Measurements from ENCODE around the gene NLRC4.
A peak's percentile ranks its signal among the peaks of the same experiment; 100 is the strongest.
"Not testable (repeated sequence)": the region's sequence is repeated elsewhere in the genome, so short reads cannot be mapped to it uniquely, and the experiment has no call there.

NLRC4 gene, protein sequence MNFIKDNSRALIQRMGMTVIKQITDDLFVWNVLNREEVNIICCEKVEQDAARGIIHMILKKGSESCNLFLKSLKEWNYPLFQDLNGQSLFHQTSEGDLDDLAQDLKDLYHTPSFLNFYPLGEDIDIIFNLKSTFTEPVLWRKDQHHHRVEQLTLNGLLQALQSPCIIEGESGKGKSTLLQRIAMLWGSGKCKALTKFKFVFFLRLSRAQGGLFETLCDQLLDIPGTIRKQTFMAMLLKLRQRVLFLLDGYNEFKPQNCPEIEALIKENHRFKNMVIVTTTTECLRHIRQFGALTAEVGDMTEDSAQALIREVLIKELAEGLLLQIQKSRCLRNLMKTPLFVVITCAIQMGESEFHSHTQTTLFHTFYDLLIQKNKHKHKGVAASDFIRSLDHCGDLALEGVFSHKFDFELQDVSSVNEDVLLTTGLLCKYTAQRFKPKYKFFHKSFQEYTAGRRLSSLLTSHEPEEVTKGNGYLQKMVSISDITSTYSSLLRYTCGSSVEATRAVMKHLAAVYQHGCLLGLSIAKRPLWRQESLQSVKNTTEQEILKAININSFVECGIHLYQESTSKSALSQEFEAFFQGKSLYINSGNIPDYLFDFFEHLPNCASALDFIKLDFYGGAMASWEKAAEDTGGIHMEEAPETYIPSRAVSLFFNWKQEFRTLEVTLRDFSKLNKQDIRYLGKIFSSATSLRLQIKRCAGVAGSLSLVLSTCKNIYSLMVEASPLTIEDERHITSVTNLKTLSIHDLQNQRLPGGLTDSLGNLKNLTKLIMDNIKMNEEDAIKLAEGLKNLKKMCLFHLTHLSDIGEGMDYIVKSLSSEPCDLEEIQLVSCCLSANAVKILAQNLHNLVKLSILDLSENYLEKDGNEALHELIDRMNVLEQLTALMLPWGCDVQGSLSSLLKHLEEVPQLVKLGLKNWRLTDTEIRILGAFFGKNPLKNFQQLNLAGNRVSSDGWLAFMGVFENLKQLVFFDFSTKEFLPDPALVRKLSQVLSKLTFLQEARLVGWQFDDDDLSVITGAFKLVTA

DNA sequence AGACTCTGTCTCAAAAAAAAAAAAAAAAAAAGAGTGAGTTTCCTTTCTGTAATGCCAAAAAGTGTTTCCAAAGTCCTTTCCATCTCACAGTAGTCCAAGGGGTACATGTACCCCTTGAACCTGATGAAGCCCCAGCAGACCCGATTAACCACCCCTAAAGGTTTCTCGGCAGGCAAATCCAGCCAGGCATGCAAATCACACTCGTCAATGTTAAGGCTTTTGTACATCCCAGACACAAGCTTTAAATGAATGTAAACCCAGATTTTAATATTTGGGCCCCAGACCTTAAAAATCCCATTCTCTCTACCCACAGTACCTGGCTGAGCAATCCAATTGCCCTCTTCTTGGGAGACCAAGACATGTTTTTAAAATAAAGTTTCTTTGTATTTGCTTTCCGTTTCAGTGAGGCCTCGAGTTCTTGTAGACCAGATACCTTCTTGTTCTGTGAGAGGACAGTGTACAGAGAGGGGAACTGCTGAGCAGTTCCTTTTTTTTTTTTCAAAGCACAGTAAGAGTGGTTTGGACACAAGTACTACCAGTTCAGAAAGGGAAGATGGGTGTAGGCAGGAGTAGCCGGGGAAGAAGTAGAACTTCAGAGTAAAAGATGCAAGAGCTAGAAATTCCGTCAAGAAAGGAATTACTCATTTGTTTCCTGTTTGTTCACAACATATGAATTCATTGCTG, at the start of gene NLRC4:
TSS of gene NLRC4 (minus strand) at position 465 of the 684 bp plus-strand sequence. CDS start 8,111 bp downstream, outside the sequence.
- no peak for DNase-seq (ENCODE audit: low read depth, low spot score)

GRCh38 chr2:32310577-32310976, 45.9 kb upstream of the NLRC4 start:
- DNase-seq (ENCODE audit: low read depth, low spot score) = no peak

GRCh38 chr2:32293966-32294562, 29.4 kb upstream of the NLRC4 start:
- DNase-seq (ENCODE audit: low read depth, low spot score) = not testable (repeated sequence)

GRCh38 chr2:32293493-32293892, 28.8 kb upstream of the NLRC4 start:
- DNase-seq (ENCODE audit: low read depth, low spot score) = not testable (repeated sequence)

GRCh38 chr2:32291746-32292145, 27.1 kb upstream of the NLRC4 start:
- DNase-seq (ENCODE audit: low read depth, low spot score) = no peak

DNA sequence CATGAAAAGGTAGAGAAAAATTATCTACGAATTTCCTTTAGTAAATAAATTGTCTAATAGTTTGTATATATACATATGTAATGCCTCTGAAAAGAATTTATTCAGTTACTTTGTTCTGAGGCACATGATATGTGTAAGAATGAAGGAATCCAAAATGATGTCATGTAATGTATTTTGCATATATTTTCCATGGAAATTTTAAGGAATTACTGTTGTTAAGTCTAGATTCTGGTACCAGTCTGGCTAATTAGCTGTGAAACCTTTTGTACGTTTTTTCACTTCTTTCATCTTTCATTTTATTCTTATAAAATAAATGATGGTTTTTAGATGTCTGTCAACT, 25.3 kb upstream of the NLRC4 start:
- DNase-seq (ENCODE audit: low read depth, low spot score) = no peak

DNA sequence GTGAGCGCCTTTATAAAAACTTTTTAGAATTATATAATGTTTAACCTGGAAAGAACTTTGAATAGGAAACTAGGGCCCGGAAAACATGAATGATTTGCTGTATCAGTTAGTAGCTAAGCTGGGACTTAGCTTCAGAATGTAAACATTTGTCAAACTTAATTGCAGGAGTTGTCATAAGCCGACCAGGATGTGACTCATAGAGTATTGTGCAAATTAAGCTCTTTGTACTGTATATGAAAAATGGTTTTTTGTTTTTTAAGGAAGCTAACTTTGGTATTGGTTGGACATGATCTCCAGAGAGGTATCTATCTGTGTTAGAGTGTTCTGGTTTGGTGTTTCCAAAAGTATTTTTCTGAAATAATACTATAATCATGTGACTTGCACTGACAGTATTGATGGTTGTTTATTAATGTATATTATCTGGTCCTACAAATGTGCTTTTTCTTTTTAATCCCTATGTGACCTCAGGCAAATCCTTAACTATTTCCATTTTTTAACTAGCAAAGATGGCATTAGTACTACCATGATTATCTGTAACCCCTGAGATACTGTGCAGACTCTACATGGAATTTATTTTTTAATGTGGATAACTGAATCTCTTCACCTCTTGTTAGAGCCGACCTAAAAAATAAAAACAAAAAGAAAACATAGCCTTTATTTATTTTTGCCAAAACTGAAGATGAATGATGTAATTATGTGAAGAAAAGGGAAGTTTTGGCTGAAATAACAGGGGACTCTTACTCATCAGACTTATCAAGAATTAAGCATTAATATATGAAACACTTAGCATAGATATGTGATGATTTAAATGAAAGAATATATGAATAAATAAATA, 24.7 kb upstream of the NLRC4 start:
- no peak for DNase-seq (ENCODE audit: low read depth, low spot score)

GRCh38 chr2:32284321-32284720, 19.6 kb upstream of the NLRC4 start:
- no peak for DNase-seq (ENCODE audit: low read depth, low spot score)

- no peak for DNase-seq (ENCODE audit: low read depth, low spot score)
These were observed 13.8 kb upstream of the NLRC4 start for GRCh38 chr2:32278478-32278853.

- DNase-seq (ENCODE audit: low read depth, low spot score) = peak; percentile 96
These were observed 13.2 kb upstream of the NLRC4 start, which contains the start of gene YIPF4 for GRCh38 chr2:32277674-32278477. TSS of gene YIPF4 (plus strand) at chr2:32277904. CDS start at chr2:32278156, 252 bp downstream.

DNA sequence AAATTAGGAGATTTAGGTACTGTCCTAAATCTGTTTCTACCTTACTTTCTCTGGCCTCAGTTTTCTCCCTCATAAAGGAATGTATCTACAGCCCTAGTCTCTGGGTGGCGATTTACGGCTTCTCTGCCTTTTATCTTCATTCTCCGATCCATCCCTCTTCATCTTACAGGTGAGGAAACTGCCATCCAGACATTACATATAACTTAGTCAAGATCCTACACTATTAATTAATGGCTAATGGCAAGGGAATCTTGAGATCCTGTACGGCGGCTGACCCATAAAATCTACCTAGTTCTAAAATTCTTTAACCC, 12.6 kb upstream of the NLRC4 start:
- no peak for DNase-seq (ENCODE audit: low read depth, low spot score)

GRCh38 chr2:32275790-32276189, 11.1 kb upstream of the NLRC4 start:
- DNase-seq (ENCODE audit: low read depth, low spot score) = not testable (repeated sequence)

DNA sequence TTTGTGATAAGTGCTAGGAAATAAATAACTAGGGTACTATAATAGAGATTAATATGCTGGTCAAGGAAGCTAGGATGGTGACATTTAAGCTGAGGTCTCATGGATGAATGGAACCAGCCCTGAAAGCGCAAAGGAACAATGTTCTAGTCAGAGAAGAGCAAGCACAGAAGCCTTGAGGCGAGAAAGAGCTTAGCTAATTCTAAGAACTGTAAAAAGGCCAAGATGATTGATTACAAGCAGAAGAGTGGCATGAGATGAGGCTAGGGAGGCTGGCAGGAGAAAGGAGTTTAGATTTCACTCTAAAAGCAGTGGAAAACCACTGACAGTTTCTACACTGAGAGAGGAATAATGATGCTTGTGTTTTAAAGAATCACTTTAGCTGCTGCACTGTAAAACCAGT, 9.6 kb upstream of the NLRC4 start:
- no peak for DNase-seq (ENCODE audit: low read depth, low spot score)

DNA sequence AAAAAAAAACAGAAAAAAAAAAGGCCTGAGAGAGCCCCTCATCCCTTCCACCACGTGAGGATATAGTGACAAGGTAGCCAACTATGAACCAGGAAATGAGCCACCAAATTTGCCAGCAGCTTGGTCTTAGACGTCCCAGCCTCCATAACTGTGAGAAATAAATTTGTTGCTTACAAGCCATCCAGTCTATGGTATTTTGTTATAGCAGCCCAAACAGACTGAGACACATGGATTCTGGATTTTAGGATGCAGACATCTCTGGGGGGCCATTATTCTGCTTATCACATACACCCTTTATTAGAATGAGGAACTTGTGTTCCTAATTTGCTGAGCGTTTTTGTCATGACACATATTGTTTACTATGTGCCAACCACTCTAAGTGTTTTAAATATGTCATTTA, 7.6 kb upstream of the NLRC4 start:
- no peak for DNase-seq (ENCODE audit: low read depth, low spot score)

- DNase-seq (ENCODE audit: low read depth, low spot score) = no peak
These were observed 6.4 kb upstream of the NLRC4 start for GRCh38 chr2:32271063-32271462.

- DNase-seq (ENCODE audit: low read depth, low spot score) = no peak
These were observed 2.6 kb downstream of the NLRC4 start for GRCh38 chr2:32262105-32262504.

DNA sequence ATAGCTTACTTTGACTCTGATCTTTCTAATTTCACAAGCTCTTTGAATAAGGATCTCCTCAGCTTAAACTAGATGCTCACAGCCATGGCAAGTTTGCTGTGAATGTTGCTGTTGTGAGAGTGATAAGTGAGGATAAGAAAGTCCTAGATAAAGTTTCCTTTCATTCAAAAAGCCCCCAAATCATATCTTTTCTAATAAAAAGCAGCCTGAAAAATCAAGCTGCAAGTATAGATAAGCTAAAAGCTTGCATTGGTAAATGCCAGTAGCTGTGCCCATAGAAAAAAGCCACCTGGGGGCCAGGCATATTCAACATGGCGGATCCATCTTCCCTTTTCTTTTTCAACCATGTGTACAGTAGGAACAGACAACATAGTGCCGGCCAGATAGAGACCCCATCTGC, 4.3 kb downstream of the NLRC4 start:
- no peak for DNase-seq (ENCODE audit: low read depth, low spot score)

DNA sequence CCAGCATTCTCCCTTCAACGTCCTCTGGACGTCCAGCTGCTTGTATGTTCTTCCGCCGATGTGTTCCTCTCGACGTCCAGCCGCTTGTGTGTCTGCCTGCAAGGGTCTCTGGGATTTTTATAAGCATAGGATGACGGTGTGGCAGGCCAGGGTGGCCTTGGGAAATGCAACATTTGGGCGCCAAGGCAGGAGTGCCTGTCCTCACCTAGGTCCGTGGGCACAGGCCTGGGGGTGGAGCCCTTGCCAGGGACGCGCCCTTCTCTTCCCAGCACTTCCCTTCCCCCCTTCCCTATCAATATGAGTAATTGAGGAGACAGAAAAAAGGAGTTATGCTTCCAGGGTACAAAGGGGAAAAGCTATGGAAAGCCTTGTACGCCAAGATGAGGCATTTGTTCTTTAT, 6.4 kb downstream of the NLRC4 start:
- DNase-seq (ENCODE audit: low read depth, low spot score) = no peak

DNA sequence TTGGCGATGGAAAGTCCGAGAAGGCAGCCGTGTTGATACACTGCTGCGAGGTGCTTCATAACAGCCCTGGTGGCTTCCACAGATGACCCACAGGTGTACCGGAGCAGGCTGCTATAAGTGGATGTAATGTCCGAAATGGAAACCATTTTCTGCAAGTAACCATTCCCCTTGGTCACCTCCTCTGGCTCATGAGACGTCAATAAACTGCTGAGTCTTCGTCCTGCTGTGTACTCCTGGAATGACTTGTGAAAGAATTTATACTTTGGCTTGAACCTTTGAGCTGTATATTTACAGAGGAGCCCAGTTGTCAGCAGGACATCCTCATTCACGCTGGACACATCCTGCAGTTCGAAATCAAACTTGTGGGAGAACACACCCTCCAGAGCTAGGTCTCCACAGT, 14.4 kb downstream of the NLRC4 start:
- no peak for DNase-seq (ENCODE audit: low read depth, low spot score)

- no peak for DNase-seq (ENCODE audit: low read depth, low spot score)
These were observed 14.9 kb downstream of the NLRC4 start for GRCh38 chr2:32249731-32250236.

Data from ELF-1 (cell line).